HL-60 (cell line): ENCODE measurements around the gene TIA1.

Experiments used
- DNase-seq, 2 experiments: peaks; one replicate each; pipeline ENCODE4 v3.0.0-alpha.2; 2010 to 2020; ENCODE audit warnings: low read depth in 1 of 2, low spot score in 1 of 2
- H3K27ac ChIP-seq: fragments of 250-450 bp; sonication (Bioruptor Pico); replicated peaks from 2 replicates; pipeline ENCODE4 v1.5.1; 2020; ENCODE audit warnings: mild to moderate bottlenecking, moderate library complexity
- H3K27me3 ChIP-seq: fragments of 250-450 bp; sonication (Bioruptor Pico); 2 replicates; pipeline ENCODE4 v1.5.1; 2021; ENCODE audit warnings: mild to moderate bottlenecking, moderate library complexity; ENCODE audit not compliant: insufficient read depth, poor library complexity, severe bottlenecking
- H3K4me3 ChIP-seq: replicated peaks from 2 replicates; pipeline ENCODE4 v1.5.1; 2011; ENCODE audit warnings: mild to moderate bottlenecking, control low read depth, low read length; ENCODE audit not compliant: insufficient read depth
- CTCF ChIP-seq: IDR thresholded peaks from one replicate; pipeline ENCODE4 v1.5.1; 2011; ENCODE audit warnings: low read length, control low read depth, inconsistent platforms; ENCODE audit not compliant: insufficient read depth
- GABPA ChIP-seq: IDR thresholded peaks from 2 replicates; pipeline ENCODE4 v1.6.1; 2012; ENCODE audit warnings: low read depth
- POLR2AphosphoS5 ChIP-seq: IDR thresholded peaks from 2 replicates; pipeline ENCODE4 v1.6.1; 2012; ENCODE audit warnings: low read depth
- REST ChIP-seq: IDR thresholded peaks from 2 replicates; pipeline ENCODE4 v1.6.1; 2012; ENCODE audit warnings: low read depth; ENCODE audit not compliant: insufficient replicate concordance
- SPI1 ChIP-seq: IDR thresholded peaks from 2 replicates; pipeline ENCODE4 v1.6.1; 2012; ENCODE audit warnings: low read depth, mild to moderate bottlenecking, borderline replicate concordance

Gene TIA1

GRCh38 chr2:70203086-70203485 is 45.3 kb downstream of the TIA1 start:
- H3K27ac ChIP-seq = no peak overlapping the region
- H3K4me3 ChIP-seq = no peak overlapping the region
- no peaks in the 10 kb centered on the region for H3K27me3 ChIP-seq
- TF ChIP-seq SPI1 (no peak), POLR2AphosphoS5 (no peak), REST (no peak), CTCF (no peak), GABPA (no peak)
- no peak for DNase-seq

GRCh38 chr2:70202236-70202806 is 46.1 kb downstream of the TIA1 start:
- Histone ChIP-seq H3K27me3 (no peaks in the 10 kb centered on the region), H3K4me3 (no peak overlapping the region), H3K27ac (no peak overlapping the region)
- no peak for DNase-seq
- TF ChIP-seq GABPA (no peak), REST (no peak), CTCF (no peak), POLR2AphosphoS5 (no peak), SPI1 (no peak)

- TF ChIP-seq SPI1 (no peak), GABPA (no peak), POLR2AphosphoS5 (no peak), REST (no peak), CTCF (no peak)
Observed at GRCh38 chr2:70201831-70202230, 46.6 kb downstream of the TIA1 start.

More at GRCh38 chr2:70201831-70202230, 46.6 kb downstream of the TIA1 start:
- DNase-seq = no peak
- H3K27me3 ChIP-seq = no peaks in the 10 kb centered on the region
- H3K4me3 ChIP-seq = no peak overlapping the region
- no peak overlapping the region for H3K27ac ChIP-seq
